ENCODE measurements around the gene DSC2. TPM values are rescaled to one million over a fixed set of nuclear protein-coding genes. Genes with fewer than 3 reads are reported as not detected.
A peak's percentile ranks its signal among the peaks of the same experiment; 100 is the strongest.
"Not testable (repeated sequence)": the region's sequence is repeated elsewhere in the genome, so short reads cannot be mapped to it uniquely, and the experiment has no call there.

DSC2 gene
- total RNA-seq, 1 donor from 2014 or later = 16.0 TPM

GRCh38 chr18:31134988-31135529 is 32.8 kb upstream of the DSC2 start:
- Histone ChIP-seq H2AFZ (replicated peaks) (peak overlapping the region; percentile 70), H4K20me1 (ENCODE audit: low read depth) (no peaks in the 10 kb centered on the region), H3K27ac (no peak overlapping the region), H3K4me1 (no peaks in the 10 kb centered on the region), H3K4me3 (no peak overlapping the region), H3K36me3 (no peaks in the 10 kb centered on the region), H3K9me3 (ENCODE audit: low read depth) (no peaks in the 10 kb centered on the region), H3K9ac (no peak overlapping the region), H3K79me2 (ENCODE audit: low read depth) (no peaks in the 10 kb centered on the region), H3K27me3 (no peaks in the 10 kb centered on the region), H3F3A (ENCODE audit: low read depth) (no peaks in the 10 kb centered on the region), H3K4me2 (no peak overlapping the region)
- Mint-ChIP-seq H3K4me3 (no peak overlapping the region), H3K36me3 (no peaks in the 10 kb centered on the region), H3K4me1 (no peaks in the 10 kb centered on the region), H3K27me3 (ENCODE audit: insufficient read depth, low read depth) (no peaks in the 10 kb centered on the region), H3K27ac (no peak overlapping the region), H3K9me3 (no peaks in the 10 kb centered on the region)
- DNase-seq (ENCODE audit: low spot score) = no peak
- TF ChIP-seq EZH2phosphoT487 (IDR thresholded peaks at IDR 0.05) (no peak), CTCF (IDR thresholded peaks at IDR 0.05) (no peak), EZH2 (IDR thresholded peaks at IDR 0.05) (no peak)

GRCh38 chr18:31129398-31130115 is 27.3 kb upstream of the DSC2 start:
- no peaks in the 10 kb centered on the region for H3K36me3 Mint-ChIP-seq
- no peaks in the 10 kb centered on the region for H4K20me1 ChIP-seq (ENCODE audit: low read depth)
- no peak overlapping the region for H3K4me3 ChIP-seq
- H3K27me3 Mint-ChIP-seq (ENCODE audit: insufficient read depth, low read depth) = no peaks in the 10 kb centered on the region
- no peaks in the 10 kb centered on the region for H3K79me2 ChIP-seq (ENCODE audit: low read depth)
- H3K27me3 ChIP-seq = no peaks in the 10 kb centered on the region
- TF ChIP-seq EZH2phosphoT487 (IDR thresholded peaks at IDR 0.05) (no peak), CTCF (IDR thresholded peaks at IDR 0.05) (no peak), EZH2 (IDR thresholded peaks at IDR 0.05) (no peak)
- no peaks in the 10 kb centered on the region for H3K36me3 ChIP-seq
- no peaks in the 10 kb centered on the region for H3K4me1 Mint-ChIP-seq
- no peak overlapping the region for H3K9ac ChIP-seq
- DNase-seq (ENCODE audit: low spot score) = no peak
- H3K27ac ChIP-seq = no peak overlapping the region
- no peak overlapping the region for H3K4me3 Mint-ChIP-seq
- no peaks in the 10 kb centered on the region for H3K9me3 Mint-ChIP-seq
- no peaks in the 10 kb centered on the region for H3F3A ChIP-seq (ENCODE audit: low read depth)
- H3K27ac Mint-ChIP-seq = no peak overlapping the region
- H2AFZ ChIP-seq (replicated peaks) = no peak overlapping the region
- no peak overlapping the region for H3K4me2 ChIP-seq
- H3K4me1 ChIP-seq = no peaks in the 10 kb centered on the region
- no peaks in the 10 kb centered on the region for H3K9me3 ChIP-seq (ENCODE audit: low read depth)

GRCh38 chr18:31125878-31126277 is 23.7 kb upstream of the DSC2 start:
- no peak overlapping the region for H3K27ac ChIP-seq
- H4K20me1 ChIP-seq (ENCODE audit: low read depth) = no peaks in the 10 kb centered on the region
- no peaks in the 10 kb centered on the region for H3K27me3 Mint-ChIP-seq (ENCODE audit: insufficient read depth, low read depth)

GRCh38 chr18:31123125-31123524 is 20.9 kb upstream of the DSC2 start:
- H3K9me3 Mint-ChIP-seq; H3K9me3 ChIP-seq (ENCODE audit: low read depth); H3K27me3 ChIP-seq; H2AFZ ChIP-seq (replicated peaks); DNase-seq (ENCODE audit: low spot score); H3F3A ChIP-seq (ENCODE audit: low read depth); H3K4me2 ChIP-seq; H3K4me1 Mint-ChIP-seq; H3K4me3 Mint-ChIP-seq; H3K9ac ChIP-seq; H4K20me1 ChIP-seq (ENCODE audit: low read depth); H3K27me3 Mint-ChIP-seq (ENCODE audit: insufficient read depth, low read depth); H3K36me3 Mint-ChIP-seq; H3K79me2 ChIP-seq (ENCODE audit: low read depth); H3K27ac Mint-ChIP-seq; H3K27ac ChIP-seq; H3K4me3 ChIP-seq; H3K4me1 ChIP-seq; H3K36me3 ChIP-seq: not testable (repeated sequence)

More at GRCh38 chr18:31125878-31126277, 23.7 kb upstream of the DSC2 start:
- Mint-ChIP-seq H3K4me1 (no peaks in the 10 kb centered on the region), H3K36me3 (no peaks in the 10 kb centered on the region), H3K27ac (no peak overlapping the region), H3K4me3 (no peak overlapping the region), H3K9me3 (no peaks in the 10 kb centered on the region)
- H3K4me2 ChIP-seq = no peak overlapping the region
- TF ChIP-seq EZH2phosphoT487 (IDR thresholded peaks at IDR 0.05) (no peak), CTCF (IDR thresholded peaks at IDR 0.05) (no peak)
- H2AFZ ChIP-seq (replicated peaks) = no peak overlapping the region
- DNase-seq (ENCODE audit: low spot score) = no peak
- H3F3A ChIP-seq (ENCODE audit: low read depth) = no peaks in the 10 kb centered on the region
- H3K36me3 ChIP-seq = no peaks in the 10 kb centered on the region
- no peaks in the 10 kb centered on the region for H3K9me3 ChIP-seq (ENCODE audit: low read depth)
- no peaks in the 10 kb centered on the region for H3K79me2 ChIP-seq (ENCODE audit: low read depth)
- no peak overlapping the region for H3K9ac ChIP-seq
- H3K27me3 ChIP-seq = no peaks in the 10 kb centered on the region
- H3K4me3 ChIP-seq = no peak overlapping the region
- no peaks in the 10 kb centered on the region for H3K4me1 ChIP-seq
